NCI-H460 (cell line): ENCODE measurements around the gene PARVA. TPM values are rescaled to one million over a fixed set of nuclear protein-coding genes. Genes with fewer than 3 reads are reported as not detected.
A peak's percentile ranks its signal among the peaks of the same experiment; 100 is the strongest.
"Not testable (repeated sequence)": the region's sequence is repeated elsewhere in the genome, so short reads cannot be mapped to it uniquely, and the experiment has no call there.

Source experiments
- DNase-seq: peaks from one replicate; pipeline ENCODE4 v3.0.0-alpha.2; 2016; ENCODE audit warnings: low read depth; ENCODE audit errors: extremely low read depth
- total RNA-seq: library from RNA; depleted of rRNA; stranded (reverse); fragments of >200 nt; shearing (Covaris generic); gene quantifications from 2 replicates; pipeline ENCODE4 v1.2.3, GENCODE V29; 2014

Gene PARVA
- total RNA-seq, 1 experiment from 2014 or later: 9.7 TPM

DNA sequence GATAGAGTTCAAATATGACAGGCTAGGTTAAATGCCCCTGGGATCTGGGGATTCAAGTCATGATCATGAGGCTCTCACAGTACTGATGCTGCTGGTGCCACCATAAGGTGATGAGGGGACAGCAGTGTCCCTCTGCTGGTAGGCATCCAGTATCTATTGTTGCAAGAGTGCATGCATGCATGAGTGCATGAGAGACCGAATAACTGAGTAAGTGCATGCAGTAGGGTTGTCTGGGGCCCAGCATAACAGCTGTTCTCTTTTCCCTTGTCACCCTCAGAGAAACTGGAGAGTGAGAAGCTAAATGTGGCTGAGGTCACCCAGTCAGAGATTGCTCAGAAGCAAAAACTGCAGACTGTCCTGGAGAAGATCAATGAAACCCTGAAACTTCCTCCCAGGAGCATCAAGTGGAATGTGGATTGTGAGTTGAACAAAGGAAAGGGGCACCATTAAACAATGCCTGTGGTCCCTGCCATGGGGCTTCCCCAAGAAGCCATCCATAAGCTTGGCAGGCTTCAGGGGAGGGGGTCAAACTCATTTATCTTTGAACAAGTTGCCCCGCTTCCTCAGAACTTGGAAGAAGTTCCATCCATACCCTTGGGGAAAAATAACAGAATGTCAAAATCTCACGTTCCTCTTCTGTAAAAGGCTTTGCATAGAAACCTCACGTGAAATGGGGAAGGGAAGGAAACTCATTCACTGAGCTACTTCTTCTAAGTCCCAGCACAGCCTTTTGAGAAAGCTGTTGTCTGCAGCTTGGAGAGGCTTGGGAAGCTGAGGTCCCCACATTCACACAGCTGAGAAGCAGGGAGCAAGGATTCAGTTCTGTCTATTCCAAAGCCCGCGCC is 119.0 kb downstream of the PARVA start:
- no peak for DNase-seq

DNA sequence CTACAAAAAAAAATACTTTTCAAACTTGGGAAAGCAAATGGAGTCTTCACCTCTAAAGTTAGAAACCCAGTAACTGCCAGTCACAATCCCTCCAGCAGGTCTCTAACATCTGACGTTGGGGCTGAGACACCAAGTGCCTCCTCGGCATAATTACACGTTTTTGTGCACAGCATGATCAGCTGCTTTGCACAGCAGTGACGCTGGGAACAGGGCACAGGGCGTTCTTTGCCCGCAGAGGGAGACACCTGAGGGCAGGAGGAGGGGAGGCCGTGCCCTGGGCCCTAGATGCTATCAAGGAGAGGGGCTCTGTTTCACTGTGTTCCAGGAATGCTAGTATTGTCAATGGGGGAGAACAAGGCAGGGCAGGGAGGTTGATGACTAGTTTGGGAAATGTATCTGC is 120.1 kb downstream of the PARVA start:
- no peak for DNase-seq

DNA sequence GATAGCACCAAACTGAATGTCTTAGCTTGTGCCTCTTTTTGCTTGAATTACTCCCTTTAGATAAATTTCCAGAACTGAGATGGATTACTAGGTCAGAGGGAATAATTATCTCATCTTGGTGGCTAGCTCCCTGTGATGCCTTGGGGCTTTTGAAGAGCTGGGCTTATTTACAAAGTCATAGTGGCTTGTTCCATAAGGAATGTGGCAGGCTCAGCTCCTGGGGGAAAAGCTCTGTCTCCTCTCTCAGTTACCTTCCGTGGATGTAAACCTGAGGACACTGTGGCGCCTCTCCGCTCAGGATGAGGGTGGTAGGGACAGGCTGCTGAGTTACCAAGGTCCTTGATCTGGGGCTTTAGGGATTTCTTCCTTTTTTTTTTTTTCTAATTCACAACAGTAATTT is 121.7 kb downstream of the PARVA start:
- DNase-seq: no peak

DNA sequence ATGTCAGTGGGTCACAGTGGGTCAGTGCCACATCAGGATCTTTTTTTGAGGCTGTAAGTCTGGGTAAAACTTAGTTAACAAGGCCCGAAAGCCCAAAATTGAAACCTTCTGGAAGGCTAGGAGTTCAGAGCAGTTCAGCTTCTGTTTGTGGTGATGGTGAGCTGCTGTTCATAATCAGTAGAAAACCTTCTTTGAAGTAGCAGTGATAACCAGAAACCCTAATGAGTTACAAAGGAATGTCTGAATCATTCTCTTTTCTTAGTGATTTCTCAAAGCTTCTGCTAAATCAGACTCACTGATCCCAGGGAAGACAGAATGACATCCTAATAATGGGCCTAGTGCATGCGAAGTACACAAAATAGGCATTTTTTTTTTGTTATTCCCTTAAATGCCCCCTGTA is 124.7 kb downstream of the PARVA start:
- DNase-seq: no peak

DNA sequence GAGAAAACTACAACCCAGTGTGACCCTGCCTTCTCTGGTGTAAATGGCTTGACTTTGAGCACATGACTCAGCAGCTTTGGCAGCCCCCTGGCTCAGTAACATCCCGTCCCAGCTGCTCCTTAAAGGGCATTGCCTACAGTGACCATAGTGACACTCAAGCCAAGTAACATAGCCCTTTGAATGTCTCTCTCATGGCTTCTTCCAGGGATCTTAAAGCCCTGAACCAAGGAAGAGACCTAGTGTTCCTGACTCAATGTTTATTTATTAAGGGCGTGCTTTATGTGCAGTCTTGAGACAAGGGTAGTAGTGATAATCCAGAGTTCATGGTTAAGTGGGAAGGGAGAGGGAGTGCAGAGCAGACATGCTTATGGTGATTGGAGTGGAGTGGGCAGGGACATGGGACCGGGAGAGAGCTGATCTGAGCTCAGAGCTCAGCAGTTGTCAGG is 125.7 kb downstream of the PARVA start:
- peak; percentile 9 for DNase-seq

DNA sequence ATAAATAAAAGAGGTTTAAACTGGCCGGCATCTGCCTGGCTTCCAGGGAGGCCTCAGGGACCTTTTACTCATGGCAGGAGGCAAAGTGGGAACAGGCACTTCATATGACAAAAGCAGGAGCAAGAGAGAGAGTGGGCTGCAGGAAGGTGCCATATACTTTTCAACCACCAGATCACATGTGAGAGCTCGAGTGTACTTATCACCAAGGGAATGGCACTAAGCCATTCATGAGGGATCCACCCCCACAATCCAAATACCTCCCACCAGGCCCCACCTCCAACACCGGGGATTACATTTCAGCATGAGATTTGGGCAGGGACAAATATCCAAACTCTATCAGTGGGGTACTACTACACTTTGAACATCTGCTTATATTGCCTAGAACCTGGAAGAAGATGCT is 126.5 kb downstream of the PARVA start:
- no peak for DNase-seq

DNA sequence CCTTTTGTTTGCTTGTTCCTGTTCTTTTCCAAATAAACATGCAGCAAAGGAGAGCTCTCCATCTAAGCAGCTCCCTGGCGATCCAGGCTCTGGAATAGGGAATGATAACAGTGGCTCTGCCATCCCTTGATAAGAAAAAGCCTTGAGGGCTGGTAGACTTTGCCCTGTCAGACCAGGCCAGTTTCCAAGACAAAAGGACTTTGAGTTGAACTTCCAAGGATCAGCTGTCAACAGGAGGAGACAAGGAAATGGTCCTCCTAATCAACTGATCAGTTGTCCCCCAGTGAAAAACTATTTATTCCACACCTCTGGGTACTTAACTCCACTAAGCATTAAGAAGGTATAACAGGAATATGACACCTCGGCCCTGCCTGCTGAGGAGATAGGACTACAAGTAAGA is 127.8 kb downstream of the PARVA start:
- DNase-seq: no peak

DNA sequence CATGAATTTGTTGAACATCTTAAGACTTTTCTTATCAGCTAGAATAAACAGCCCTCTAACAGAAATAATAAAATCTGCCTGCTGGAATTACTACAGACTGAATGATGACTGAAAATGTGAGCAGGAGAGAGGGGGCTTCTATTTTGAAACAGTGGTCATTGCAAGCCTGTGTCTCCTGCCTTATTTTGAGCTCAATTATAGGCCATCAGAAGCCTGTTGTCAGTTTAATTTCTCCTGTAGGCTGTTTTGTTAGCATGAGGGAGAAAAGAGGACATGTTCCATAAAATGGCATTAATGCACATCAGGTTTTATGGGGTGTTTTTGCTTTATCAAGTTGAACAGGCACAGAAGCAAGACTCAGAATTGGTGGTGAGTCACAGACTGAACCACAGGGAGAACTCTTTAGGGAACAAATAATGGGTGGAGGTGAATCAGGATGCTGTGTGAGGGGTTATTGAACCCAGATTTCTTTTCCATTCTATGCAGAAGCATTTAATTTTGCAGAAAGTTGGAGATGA is 129.1 kb downstream of the PARVA start:
- no peak for DNase-seq

DNA sequence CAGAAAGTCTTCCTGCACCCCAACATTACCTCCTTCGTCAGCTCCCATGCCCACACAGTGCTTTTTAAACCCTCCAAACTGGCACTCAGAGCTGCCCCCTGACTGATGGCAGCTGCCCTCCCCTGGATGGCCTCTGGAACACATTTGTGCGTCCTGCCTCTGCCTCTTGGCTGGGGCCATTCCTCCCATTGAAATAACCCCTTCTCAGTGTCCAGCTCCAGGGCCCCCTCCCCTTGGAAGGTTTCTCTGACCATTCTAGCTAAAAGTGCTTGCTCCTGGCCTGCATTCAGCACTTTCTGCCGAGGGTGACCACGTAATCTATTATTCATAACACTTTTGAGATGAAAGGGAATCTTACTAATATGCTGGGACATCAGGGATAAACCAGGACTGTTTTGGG is 130.0 kb downstream of the PARVA start:
- no peak for DNase-seq

DNA sequence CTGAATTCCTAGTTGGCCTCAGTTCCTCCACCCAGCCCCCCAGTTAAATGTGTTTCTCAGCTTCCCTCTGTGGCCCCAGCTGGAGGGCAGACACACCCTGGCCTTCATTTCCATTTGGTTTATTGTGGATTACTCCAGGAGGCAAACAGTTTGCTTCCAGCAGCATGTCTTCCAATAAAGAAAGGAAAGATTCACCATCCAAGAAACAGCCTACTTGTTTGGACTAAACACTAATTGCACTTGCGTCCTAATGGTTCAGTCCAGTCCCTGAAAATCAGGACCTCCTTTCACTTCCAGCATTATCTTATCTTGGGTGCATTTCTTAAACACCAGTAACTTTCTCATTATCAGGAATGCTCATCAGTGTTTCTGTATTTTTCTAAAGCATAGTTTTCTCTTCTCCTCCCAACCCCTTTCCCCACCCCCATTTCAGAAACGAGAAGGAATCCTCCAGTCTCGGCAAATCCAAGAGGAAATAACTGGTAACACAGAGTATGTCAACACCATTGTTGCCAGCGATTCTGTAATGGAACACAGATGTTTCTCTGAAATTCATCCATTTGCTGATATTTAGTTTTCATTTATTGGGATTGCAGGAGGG is 130.9 kb downstream of the PARVA start:
- no peak for DNase-seq

DNA sequence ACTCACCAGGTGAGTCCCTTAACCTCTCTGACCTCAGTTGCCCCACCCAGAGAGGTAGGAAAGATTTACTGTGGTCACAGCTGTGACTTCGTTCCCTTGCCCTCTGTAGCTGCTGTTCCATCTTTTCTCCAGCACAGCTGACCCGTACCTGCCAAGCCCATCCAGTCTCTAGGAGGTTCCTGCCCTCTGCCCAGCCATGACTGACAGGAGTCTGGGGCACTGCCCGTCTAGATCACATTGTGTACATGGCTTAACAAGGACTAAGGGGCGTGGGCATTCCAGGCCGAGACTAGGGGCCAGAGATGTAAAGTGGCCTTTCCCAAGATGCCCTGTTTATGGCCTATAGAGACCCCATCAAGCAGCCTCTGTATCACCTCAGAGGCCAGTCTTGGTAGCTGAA is 132.0 kb downstream of the PARVA start:
- no peak for DNase-seq

DNA sequence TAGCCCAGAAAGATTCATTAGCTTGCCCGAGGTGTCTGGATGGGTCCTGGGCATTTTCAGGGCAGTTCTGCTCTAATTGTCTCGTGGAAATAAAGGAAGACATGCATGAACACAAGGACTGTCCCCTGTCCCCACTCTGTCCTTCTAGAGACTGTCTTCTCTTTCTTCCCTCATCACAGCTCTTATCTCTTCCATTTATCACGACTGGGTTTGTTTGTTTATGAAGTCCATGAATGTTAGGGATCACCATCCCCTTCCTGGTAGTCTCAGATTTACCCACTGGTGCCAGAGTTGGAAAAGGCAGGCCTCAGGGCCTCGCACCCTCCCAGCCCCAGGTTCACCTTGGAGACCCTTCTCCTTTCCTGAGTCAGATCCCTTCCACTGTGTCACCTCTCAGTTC is 134.8 kb downstream of the PARVA start:
- no peak for DNase-seq

DNA sequence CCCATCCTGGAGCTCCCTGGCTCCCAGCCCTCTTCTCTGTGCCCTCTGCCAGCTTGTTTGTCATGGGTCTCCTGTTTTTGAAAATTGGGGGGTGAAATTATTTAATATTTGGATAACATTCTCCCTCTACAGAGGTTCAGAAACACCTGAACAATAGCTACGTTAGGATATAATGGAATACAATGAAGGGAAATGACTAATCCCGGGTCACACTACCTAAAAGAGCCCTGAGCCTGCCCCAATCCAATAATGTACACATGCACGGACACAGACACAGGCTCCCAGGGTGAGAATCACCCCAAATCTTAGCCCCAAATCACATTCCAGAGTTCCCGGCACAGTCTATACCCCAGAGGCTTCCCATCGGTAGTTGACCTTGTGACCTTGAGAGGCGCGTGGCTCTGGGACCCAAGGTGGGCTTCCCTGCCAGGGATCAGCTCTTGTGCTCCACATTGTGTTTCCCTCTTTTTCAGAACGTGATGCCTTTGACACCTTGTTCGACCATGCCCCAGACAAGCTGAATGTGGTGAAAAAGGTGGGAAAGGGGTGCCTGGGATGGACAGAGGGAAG is 135.5 kb downstream of the PARVA start:
- DNase-seq: no peak

DNA sequence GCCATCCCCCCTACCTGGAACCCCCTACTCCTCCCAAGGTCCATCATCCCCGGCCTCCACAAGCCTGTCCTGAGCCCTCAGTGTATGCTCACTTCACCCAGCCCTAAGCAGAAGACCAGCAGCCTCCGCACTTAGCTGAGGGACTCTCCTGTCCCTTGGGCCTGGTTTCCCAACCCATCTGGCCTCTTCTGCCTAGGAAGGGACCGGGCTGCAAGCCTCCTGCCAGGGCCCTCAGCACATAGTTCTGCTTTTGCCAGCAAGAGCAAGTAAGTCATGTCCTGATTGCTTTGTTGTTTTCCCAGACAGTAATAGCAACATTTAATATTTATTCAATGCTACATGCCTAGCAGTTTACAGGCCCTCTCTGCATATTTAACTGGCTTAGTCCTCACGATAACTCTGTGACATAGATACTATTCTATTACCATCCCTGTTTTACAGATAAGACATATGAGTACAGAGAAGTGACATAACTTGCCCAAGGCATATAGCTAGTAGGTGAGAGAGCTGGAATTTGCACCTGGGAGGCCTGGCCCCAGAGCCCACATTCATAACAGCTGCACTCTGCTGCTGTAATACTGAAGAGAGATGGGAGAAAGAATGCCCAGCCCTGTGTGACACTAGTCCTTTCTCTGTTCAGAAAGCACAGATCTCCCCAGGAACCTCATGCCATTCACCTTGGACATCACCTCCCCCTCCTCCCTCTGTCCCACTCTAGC is 139.2 kb downstream of the PARVA start:
- no peak for DNase-seq

DNA sequence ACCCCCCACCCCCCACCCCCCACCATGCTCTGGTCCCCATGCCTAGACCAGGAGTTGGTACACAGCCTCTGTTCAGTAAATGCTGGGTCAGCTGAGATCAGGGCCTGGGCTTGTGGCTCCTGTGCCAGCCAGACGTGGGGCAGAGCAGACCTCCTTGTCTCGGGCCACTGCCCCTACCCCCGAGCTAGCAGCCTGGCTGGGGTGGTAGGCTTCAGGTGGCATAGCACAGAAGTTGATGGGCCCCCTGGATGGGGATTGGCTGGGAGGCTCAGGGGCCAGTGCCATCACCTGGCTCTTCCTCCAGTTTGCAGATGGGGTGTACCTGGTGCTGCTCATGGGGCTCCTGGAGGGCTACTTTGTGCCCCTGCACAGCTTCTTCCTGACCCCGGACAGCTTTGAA is 139.9 kb downstream of the PARVA start:
- DNase-seq: no peak

DNA sequence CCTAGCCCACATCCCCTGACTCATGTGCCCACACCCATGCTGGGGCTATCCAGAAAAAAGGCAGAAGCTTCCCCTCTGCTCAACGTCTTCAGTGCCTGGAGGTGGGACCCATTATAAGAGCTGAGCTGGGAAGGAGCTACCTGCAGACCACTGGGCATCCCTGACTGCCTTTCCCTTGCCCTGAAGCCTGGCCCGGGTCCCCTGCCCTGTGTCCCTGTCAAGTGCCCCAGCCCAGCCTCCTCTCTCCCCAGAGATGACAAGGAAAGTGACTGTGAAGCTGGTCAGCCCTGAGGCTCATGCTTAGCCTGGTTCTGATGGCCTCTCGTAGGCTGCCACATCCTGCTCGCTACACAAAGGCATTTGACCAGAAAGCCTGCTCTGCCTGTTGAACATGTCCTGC is 140.4 kb downstream of the PARVA start:
- DNase-seq: no peak

DNA sequence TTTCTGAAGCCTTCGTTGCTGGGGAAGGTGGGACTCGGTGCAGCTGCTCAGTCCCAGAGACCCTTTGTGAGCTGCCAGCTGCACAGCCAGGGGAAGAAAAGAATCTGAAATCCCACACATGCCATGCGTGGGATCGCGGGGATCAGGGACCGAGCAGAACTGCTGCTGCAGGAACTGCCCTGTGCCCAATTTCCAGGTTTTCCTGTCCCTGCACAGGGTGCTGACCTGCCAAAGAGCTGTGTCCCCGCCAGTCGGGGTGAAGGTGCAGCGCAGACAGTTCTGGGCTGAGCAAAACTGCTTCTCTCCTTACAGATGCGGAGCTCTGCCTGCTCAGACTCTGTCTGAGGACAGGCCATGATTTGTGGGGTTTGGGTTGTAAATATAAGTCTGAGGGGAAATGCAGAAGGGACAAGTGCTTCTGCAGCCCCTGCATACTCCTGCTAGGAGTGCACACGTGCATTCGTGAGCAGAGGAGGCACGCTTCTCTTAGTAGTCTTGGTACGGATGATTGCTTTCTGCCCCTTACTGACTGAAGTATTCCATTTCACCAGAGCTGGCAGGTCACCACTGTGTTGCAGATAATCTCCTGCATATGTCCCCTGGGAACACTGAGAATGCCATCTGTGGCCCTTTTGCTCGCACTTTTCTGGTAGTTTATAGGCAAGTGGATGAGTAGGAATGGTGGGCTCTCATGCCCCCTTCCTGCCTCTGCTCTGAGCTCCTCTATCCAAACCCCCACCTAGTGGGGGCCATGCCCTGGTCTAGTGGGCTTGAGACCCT is 141.4 kb downstream of the PARVA start:
- DNase-seq: no peak

DNA sequence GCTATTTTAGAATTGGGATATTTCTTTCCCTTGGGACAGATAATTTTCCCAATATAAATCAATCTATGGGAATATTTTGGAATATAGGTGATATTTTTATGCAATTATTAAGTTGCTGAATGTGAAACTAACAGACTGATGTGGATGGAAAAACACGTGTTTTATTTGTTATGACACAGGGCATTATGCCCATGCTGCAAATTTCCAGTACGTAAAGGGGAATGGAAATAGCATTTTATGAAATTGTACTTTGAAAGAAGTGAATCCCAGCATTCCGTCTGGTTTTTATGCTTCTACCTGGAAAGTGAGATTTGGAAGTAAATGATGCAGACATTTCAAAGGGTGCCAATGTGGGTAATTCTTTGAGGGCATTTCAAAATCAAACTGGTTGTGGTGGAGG is 142.7 kb downstream of the PARVA start:
- no peak for DNase-seq

DNA sequence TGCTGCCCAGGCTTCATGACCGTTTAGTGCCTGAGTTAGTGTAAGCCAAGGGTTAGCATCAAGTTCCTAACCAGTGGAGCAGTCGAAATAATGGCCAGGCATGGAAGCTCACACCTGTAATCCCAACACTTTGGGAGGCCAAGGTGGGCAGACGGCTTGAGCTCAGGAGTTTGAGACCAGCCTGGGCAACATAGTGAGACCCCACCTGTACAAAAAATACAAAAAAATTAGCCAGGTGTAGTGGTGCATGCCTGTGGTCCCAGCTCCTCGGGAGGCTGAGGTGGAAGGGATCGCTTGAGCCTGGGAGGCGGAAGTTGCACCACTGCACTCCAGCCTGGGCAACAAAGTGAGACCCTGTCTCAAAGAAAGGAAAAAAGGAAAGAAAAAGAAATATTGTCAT is 143.2 kb downstream of the PARVA start:
- DNase-seq: not testable (repeated sequence)

DNA sequence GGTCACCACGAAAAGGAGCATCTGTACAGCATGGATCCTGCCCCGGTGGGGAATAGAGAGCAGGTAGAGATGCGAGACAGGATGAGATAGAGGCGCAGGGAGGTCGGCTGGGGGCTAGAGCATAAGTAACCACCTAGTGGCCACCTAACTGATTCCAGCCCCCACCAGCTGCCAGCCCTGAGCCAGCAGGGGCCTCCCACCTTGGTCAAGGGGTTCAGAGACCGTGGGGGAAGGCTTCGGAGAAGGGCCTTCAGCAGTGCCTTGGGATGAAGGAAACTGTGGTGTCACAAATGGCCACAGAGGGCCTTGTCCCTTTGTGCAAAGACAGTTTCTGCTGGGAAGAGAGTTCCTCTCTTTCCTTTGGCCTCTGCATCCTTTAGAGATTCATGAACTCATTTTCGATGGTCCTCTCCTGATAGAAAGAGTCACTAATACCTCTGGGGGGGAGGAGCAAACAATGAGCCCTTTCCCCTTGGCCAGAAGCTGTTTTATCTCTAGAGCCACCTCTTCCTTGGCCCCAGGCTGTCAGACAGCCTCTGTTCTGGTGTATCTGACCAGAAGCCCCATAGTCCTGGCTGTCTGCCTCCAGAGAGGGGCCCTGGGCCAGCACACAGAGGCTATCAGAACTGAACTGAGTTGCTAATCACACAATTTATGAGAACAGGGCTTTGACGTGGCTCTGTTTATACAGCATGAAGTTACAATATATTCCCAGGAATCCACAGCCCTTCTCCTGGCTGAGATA is 146.0 kb downstream of the PARVA start:
- DNase-seq: no peak
